HG02970 (cell line): ENCODE measurements around the gene SLC13A4.
"Not testable (repeated sequence)": the region's sequence is repeated elsewhere in the genome, so short reads cannot be mapped to it uniquely, and the experiment has no call there.

Experiments
- ATAC-seq: cut with Tn5 transposase; IDR thresholded peaks from one replicate; pipeline ENCODE4 v1.9.1; 2021; ENCODE audit warnings: mild to moderate bottlenecking, moderate library complexity, moderate number of reproducible peaks; ENCODE audit not compliant: unreplicated experiment, low FRiP score

The SLC13A4 gene

GRCh38 chr7:135753616-135754413, 25.8 kb upstream of the SLC13A4 start:
- ATAC-seq: no peak

- ATAC-seq: no peak
These were observed 20.8 kb upstream of the SLC13A4 start, which contains the start of gene FAM180A for GRCh38 chr7:135748770-135749169. TSS of gene FAM180A (minus strand) at chr7:135748813. CDS start at chr7:135748580, 233 bp downstream.

GRCh38 chr7:135747366-135747765, 19.4 kb upstream of the SLC13A4 start:
- ATAC-seq: no peak

GRCh38 chr7:135745703-135746312, 17.8 kb upstream of the SLC13A4 start:
- ATAC-seq: no peak

- ATAC-seq: no peak
These were observed 17.1 kb upstream of the SLC13A4 start for GRCh38 chr7:135744938-135745702.

GRCh38 chr7:135743907-135744731, 16.1 kb upstream of the SLC13A4 start:
- no peak for ATAC-seq

GRCh38 chr7:135742371-135742770, 14.4 kb upstream of the SLC13A4 start:
- ATAC-seq: no peak

- ATAC-seq: no peak
These were observed 13.9 kb upstream of the SLC13A4 start for GRCh38 chr7:135741905-135742304.

GRCh38 chr7:135740889-135741288, 12.9 kb upstream of the SLC13A4 start:
- ATAC-seq: no peak

GRCh38 chr7:135737306-135737647, 9.3 kb upstream of the SLC13A4 start:
- not testable (repeated sequence) for ATAC-seq

GRCh38 chr7:135736586-135737305, 8.8 kb upstream of the SLC13A4 start:
- ATAC-seq: no peak

GRCh38 chr7:135734343-135734689, 6.3 kb upstream of the SLC13A4 start:
- no peak for ATAC-seq

- no peak for ATAC-seq
These were observed 5.8 kb upstream of the SLC13A4 start for GRCh38 chr7:135733603-135734342.

- no peak for ATAC-seq
These were observed 3.1 kb upstream of the SLC13A4 start for GRCh38 chr7:135731131-135731530.

GRCh38 chr7:135729230-135729629, 1.2 kb upstream of the SLC13A4 start:
- ATAC-seq: no peak

GRCh38 chr7:135726911-135727673, 894 bp downstream of the SLC13A4 start:
- no peak for ATAC-seq

- ATAC-seq: no peak
These were observed 1.7 kb downstream of the SLC13A4 start for GRCh38 chr7:135726276-135726788.

GRCh38 chr7:135723411-135723810, 4.6 kb downstream of the SLC13A4 start:
- no peak for ATAC-seq
